Measurements from ENCODE around the gene CORO2B.
A peak's percentile ranks its signal among the peaks of the same experiment; 100 is the strongest.

Gene CORO2B

GRCh38 chr15:68700455-68701123, 121.8 kb downstream of the CORO2B start:
- H3K4me1 Mint-ChIP-seq = peaks cover 50% of the 10 kb centered on the region
- peak; percentile 73 for DNase-seq
- peak overlapping the region; percentile 75 for H3K4me3 Mint-ChIP-seq
- no peaks in the 10 kb centered on the region for H3K36me3 Mint-ChIP-seq (ENCODE audit: low read depth)
- TF ChIP-seq, protein P1, sequence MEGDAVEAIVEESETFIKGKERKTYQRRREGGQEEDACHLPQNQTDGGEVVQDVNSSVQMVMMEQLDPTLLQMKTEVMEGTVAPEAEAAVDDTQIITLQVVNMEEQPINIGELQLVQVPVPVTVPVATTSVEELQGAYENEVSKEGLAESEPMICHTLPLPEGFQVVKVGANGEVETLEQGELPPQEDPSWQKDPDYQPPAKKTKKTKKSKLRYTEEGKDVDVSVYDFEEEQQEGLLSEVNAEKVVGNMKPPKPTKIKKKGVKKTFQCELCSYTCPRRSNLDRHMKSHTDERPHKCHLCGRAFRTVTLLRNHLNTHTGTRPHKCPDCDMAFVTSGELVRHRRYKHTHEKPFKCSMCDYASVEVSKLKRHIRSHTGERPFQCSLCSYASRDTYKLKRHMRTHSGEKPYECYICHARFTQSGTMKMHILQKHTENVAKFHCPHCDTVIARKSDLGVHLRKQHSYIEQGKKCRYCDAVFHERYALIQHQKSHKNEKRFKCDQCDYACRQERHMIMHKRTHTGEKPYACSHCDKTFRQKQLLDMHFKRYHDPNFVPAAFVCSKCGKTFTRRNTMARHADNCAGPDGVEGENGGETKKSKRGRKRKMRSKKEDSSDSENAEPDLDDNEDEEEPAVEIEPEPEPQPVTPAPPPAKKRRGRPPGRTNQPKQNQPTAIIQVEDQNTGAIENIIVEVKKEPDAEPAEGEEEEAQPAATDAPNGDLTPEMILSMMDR (IDR thresholded peaks at IDR 0.05) = no peak
- peaks cover 20% of the 10 kb centered on the region for H3K27me3 Mint-ChIP-seq (ENCODE audit: low read depth, poor library complexity)
- peak overlapping the region; percentile 98 for H3K27ac Mint-ChIP-seq
- peaks cover 8% of the 10 kb centered on the region for H3K9me3 Mint-ChIP-seq

DNA sequence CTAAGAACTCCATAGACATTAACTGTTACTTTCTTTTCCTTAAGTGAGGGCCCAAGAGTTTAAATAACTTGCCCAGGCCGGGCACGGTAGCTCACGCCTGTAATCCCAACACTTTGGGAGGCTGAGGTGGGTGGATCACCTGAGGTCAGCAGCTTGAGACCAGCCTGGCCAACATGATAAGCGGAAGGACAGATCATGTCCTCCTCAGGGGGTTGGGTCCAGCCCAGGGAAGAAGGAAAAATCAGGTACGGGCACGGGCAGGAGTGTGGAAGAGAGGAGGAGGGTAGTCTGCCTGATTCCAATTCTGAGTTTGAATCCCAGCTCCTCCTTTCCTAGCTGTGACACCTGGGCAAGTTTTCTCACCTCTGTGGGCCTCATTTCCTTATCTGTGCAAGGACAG, 123.1 kb downstream of the CORO2B start:
- TF ChIP-seq, protein P1 (IDR thresholded peaks at IDR 0.05) = no peak
- no peak overlapping the region for H3K27ac Mint-ChIP-seq
- peaks cover 59% of the 10 kb centered on the region for H3K4me1 Mint-ChIP-seq
- DNase-seq = no peak
- H3K9me3 Mint-ChIP-seq = peaks cover 4% of the 10 kb centered on the region
- H3K27me3 Mint-ChIP-seq (ENCODE audit: low read depth, poor library complexity) = peaks cover 20% of the 10 kb centered on the region
- H3K4me3 Mint-ChIP-seq = no peak overlapping the region
- H3K36me3 Mint-ChIP-seq (ENCODE audit: low read depth) = no peaks in the 10 kb centered on the region

GRCh38 chr15:68704496-68705021, 125.8 kb downstream of the CORO2B start:
- H3K27me3 Mint-ChIP-seq (ENCODE audit: low read depth, poor library complexity) = peaks cover 21% of the 10 kb centered on the region
- H3K4me3 Mint-ChIP-seq = no peak overlapping the region
- TF ChIP-seq, protein P1 (IDR thresholded peaks at IDR 0.05) = no peak
- peak overlapping the region; percentile 30 for H3K27ac Mint-ChIP-seq
- no peaks in the 10 kb centered on the region for H3K9me3 Mint-ChIP-seq
- no peaks in the 10 kb centered on the region for H3K36me3 Mint-ChIP-seq (ENCODE audit: low read depth)
- DNase-seq = no peak
- H3K4me1 Mint-ChIP-seq = peaks cover 54% of the 10 kb centered on the region

DNA sequence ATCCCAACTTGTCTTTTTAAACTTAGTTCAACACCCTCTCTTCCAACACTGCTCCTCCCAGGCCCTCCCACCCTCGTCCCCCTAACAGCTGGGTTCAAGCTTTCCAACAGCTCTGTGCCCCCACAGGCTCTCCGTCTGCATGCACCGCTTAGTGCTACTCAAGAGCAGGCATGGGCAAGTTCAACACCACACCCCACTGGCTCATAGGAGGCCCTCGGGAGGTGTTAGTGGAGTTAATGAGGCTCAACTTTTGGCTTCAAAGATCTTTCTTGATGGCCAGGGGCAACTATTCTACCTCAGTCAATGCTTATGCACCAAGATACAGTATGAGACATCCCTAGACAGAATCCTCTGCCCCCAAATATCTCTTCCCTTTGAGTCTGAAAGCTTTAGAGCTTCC, 127.5 kb downstream of the CORO2B start:
- H3K27me3 Mint-ChIP-seq (ENCODE audit: low read depth, poor library complexity) = peaks cover 24% of the 10 kb centered on the region
- no peak overlapping the region for H3K4me3 Mint-ChIP-seq
- peaks cover 39% of the 10 kb centered on the region for H3K4me1 Mint-ChIP-seq
- TF ChIP-seq, protein P1 (IDR thresholded peaks at IDR 0.05) = no peak
- H3K36me3 Mint-ChIP-seq (ENCODE audit: low read depth) = no peaks in the 10 kb centered on the region
- H3K9me3 Mint-ChIP-seq = no peaks in the 10 kb centered on the region
- H3K27ac Mint-ChIP-seq = peak overlapping the region; percentile 63
- DNase-seq = no peak

GRCh38 chr15:68706931-68707330, 128.1 kb downstream of the CORO2B start:
- H3K27me3 Mint-ChIP-seq (ENCODE audit: low read depth, poor library complexity) = peaks cover 25% of the 10 kb centered on the region
- H3K9me3 Mint-ChIP-seq = no peaks in the 10 kb centered on the region
- H3K27ac Mint-ChIP-seq = no peak overlapping the region
- TF ChIP-seq, protein P1 (IDR thresholded peaks at IDR 0.05) = no peak
- no peak for DNase-seq
- H3K4me3 Mint-ChIP-seq = no peak overlapping the region
- H3K36me3 Mint-ChIP-seq (ENCODE audit: low read depth) = no peaks in the 10 kb centered on the region
- H3K4me1 Mint-ChIP-seq = peaks cover 36% of the 10 kb centered on the region

GRCh38 chr15:68707386-68707785, 128.6 kb downstream of the CORO2B start:
- H3K4me3 Mint-ChIP-seq = no peak overlapping the region
- H3K27ac Mint-ChIP-seq = no peak overlapping the region
- TF ChIP-seq, protein P1 (IDR thresholded peaks at IDR 0.05) = no peak
- no peak for DNase-seq
- peaks cover 31% of the 10 kb centered on the region for H3K4me1 Mint-ChIP-seq
- no peaks in the 10 kb centered on the region for H3K9me3 Mint-ChIP-seq
- H3K36me3 Mint-ChIP-seq (ENCODE audit: low read depth) = no peaks in the 10 kb centered on the region
- H3K27me3 Mint-ChIP-seq (ENCODE audit: low read depth, poor library complexity) = peaks cover 23% of the 10 kb centered on the region
